ENCODE data around the gene PINLYP. TPM values are rescaled to one million over a fixed set of nuclear protein-coding genes. Genes with fewer than 3 reads are reported as not detected.

The PINLYP gene
- total RNA-seq, 1 donor, result 0.72 TPM

DNA sequence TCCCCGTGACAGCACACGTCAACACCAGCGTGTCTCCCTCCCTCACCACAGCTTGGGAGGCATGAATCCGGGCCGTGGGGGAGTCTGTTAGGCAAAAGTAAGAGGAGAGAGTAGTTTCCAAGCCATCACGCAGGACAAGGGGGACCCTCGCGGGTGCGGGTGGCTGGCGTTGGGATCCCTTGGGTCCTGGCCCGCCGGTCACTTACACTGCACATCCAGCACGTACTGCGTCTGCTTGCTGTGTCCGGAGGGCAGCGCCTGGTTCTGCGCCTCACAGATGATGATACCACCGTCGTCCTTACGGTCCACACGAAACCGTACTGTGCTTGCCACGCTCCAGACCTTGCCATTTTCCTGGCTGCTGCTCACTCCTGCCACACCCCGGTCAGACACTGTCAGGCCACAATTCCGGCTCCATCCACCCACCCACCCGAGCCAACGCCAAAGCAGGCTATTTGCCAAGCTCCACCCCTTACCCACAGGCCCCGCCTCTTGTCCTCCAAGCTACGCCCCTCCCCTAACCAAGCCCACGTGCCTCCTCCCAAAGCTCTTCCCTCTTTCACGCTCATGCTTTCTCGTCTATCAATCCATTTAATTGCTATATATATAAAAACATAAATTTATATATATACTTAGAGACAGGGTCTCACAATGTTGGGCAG, 50.4 kb downstream of the PINLYP start:
- peak; percentile 62 for DNase-seq (ENCODE audit: insufficient read length, low spot score, missing footprints)
- Histone ChIP-seq H3K4me1 (ENCODE audit: insufficient read depth, low read length) (no peaks in the 10 kb centered on the region), H3K4me3 (ENCODE audit: insufficient read depth, low read length) (no peak overlapping the region), H3K4me2 (ENCODE audit: insufficient read depth, low read length) (no peak overlapping the region), H2AFZ (ENCODE audit: low read length) (no peak overlapping the region), H3K27me3 (ENCODE audit: insufficient read depth, low read length) (no peaks in the 10 kb centered on the region), H3K9me3 (ENCODE audit: low read depth, low read length) (no peaks in the 10 kb centered on the region), H3K79me2 (ENCODE audit: insufficient read depth, low read length) (no peaks in the 10 kb centered on the region), H4K20me1 (ENCODE audit: insufficient read depth, low read length) (no peaks in the 10 kb centered on the region), H3K36me3 (ENCODE audit: insufficient read depth, low read length) (no peaks in the 10 kb centered on the region), H3K27ac (ENCODE audit: low read depth, low read length) (no peak overlapping the region)
- no peak for TF ChIP-seq CTCF (IDR thresholded peaks at IDR 0.05; ENCODE audit: extremely low read depth, low read depth, low read length)

DNA sequence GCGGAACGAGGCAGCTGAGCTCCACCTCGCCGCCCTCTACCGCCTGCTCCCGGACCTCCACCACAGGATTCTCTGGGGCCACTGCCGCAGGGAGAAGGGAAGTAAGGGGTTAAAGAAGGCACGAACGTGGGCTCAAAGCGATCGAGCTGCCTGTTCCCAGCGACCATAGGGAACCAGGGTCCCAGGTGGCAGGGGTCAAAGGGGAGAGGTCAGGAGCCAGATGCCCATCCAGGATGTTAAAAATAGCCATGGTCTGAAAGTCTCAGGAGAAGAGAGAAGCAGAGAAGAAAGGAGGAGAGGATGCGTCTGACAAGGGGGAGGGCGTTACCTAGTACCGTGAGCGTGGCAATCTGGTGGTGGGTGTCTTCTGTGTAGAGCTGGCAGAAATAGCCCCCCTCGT, 51.2 kb downstream of the PINLYP start:
- no peak overlapping the region for H2AFZ ChIP-seq (ENCODE audit: low read length)
- no peaks in the 10 kb centered on the region for H3K79me2 ChIP-seq (ENCODE audit: insufficient read depth, low read length)
- no peak overlapping the region for H3K4me3 ChIP-seq (ENCODE audit: insufficient read depth, low read length)

GRCh38 chr19:43628646-43629326, 53.2 kb downstream of the PINLYP start:
- no peak for TF ChIP-seq CTCF (IDR thresholded peaks at IDR 0.05; ENCODE audit: extremely low read depth, low read depth, low read length)
- no peaks in the 10 kb centered on the region for H3K36me3 ChIP-seq (ENCODE audit: insufficient read depth, low read length)
- no peaks in the 10 kb centered on the region for H3K4me1 ChIP-seq (ENCODE audit: insufficient read depth, low read length)
- H3K79me2 ChIP-seq (ENCODE audit: insufficient read depth, low read length), result no peaks in the 10 kb centered on the region
- no peaks in the 10 kb centered on the region for H3K27me3 ChIP-seq (ENCODE audit: insufficient read depth, low read length)
- no peak overlapping the region for H3K4me3 ChIP-seq (ENCODE audit: insufficient read depth, low read length)
- DNase-seq (ENCODE audit: insufficient read length, low spot score, missing footprints), result peak; percentile 43
- no peaks in the 10 kb centered on the region for H3K9me3 ChIP-seq (ENCODE audit: low read depth, low read length)
- no peaks in the 10 kb centered on the region for H4K20me1 ChIP-seq (ENCODE audit: insufficient read depth, low read length)
- H2AFZ ChIP-seq (ENCODE audit: low read length), result no peak overlapping the region
- no peak overlapping the region for H3K27ac ChIP-seq (ENCODE audit: low read depth, low read length)
- no peak overlapping the region for H3K4me2 ChIP-seq (ENCODE audit: insufficient read depth, low read length)

More for the DNA sequence above, 51.2 kb downstream of the PINLYP start:
- H3K27ac ChIP-seq (ENCODE audit: low read depth, low read length), result no peak overlapping the region
- no peaks in the 10 kb centered on the region for H3K9me3 ChIP-seq (ENCODE audit: low read depth, low read length)
- H3K4me2 ChIP-seq (ENCODE audit: insufficient read depth, low read length), result no peak overlapping the region
- TF ChIP-seq CTCF (IDR thresholded peaks at IDR 0.05; ENCODE audit: extremely low read depth, low read depth, low read length), result no peak
- no peaks in the 10 kb centered on the region for H4K20me1 ChIP-seq (ENCODE audit: insufficient read depth, low read length)
- DNase-seq (ENCODE audit: insufficient read length, low spot score, missing footprints), result peak; percentile 22
- no peaks in the 10 kb centered on the region for H3K27me3 ChIP-seq (ENCODE audit: insufficient read depth, low read length)
- no peaks in the 10 kb centered on the region for H3K36me3 ChIP-seq (ENCODE audit: insufficient read depth, low read length)
- H3K4me1 ChIP-seq (ENCODE audit: insufficient read depth, low read length), result no peaks in the 10 kb centered on the region

DNA sequence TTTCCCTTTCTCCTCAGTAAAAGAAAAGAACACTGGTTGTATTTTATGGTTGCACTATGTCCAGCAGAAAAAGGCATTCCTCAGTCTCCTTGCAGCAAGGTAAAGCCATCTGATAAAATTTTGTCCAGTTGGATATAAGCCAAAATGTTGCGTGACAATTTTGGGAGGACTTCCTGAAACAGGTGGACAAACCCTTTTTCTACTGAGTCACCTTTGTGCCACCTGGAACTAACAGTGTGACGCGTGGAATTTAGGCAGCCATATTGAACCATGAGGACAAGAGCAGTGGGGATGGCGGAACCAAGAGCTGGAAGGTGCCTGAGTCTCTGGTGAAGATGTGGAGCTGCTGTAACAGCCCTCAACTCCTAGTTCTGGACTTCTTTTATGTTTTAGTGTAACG, 55.9 kb downstream of the PINLYP start:
- Histone ChIP-seq H3K79me2 (ENCODE audit: insufficient read depth, low read length) (no peaks in the 10 kb centered on the region), H3K4me1 (ENCODE audit: insufficient read depth, low read length) (peaks cover 24% of the 10 kb centered on the region), H3K9me3 (ENCODE audit: low read depth, low read length) (no peaks in the 10 kb centered on the region), H2AFZ (ENCODE audit: low read length) (no peak overlapping the region), H4K20me1 (ENCODE audit: insufficient read depth, low read length) (no peaks in the 10 kb centered on the region), H3K36me3 (ENCODE audit: insufficient read depth, low read length) (no peaks in the 10 kb centered on the region), H3K4me3 (ENCODE audit: insufficient read depth, low read length) (no peak overlapping the region), H3K27me3 (ENCODE audit: insufficient read depth, low read length) (no peaks in the 10 kb centered on the region), H3K4me2 (ENCODE audit: insufficient read depth, low read length) (no peak overlapping the region), H3K27ac (ENCODE audit: low read depth, low read length) (no peak overlapping the region)
- no peak for TF ChIP-seq CTCF (IDR thresholded peaks at IDR 0.05; ENCODE audit: extremely low read depth, low read depth, low read length)
- no peak for DNase-seq (ENCODE audit: insufficient read length, low spot score, missing footprints)

All from osteoblast (primary cell).